ENCODE results near the gene LAMA2. TPM values are rescaled to one million over a fixed set of nuclear protein-coding genes. Genes with fewer than 3 reads are reported as not detected.

LAMA2 gene
- total RNA-seq, 1 experiment from 2014 or later, result 0.02 TPM

DNA sequence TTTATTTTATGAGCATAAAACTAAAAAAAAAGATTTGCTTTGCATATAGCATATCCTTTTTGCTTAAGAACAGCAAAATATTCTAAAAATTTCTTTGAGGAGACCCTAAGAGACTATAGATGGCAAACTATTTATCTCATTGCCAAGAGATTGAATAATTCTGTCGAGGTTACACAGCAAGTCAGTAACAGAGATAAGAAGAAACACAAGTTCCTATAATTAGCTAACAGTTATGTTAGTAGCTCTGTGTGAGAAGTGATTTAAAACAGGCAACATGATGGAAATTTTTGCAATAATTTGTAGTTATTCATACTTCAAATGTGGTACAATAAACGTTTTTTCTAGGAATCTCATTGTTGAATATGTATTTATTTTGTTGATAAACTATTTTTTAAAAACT lies 9.1 kb downstream of the LAMA2 start:
- Mint-ChIP-seq H3K9me3 (ENCODE audit: unreplicated experiment) (no peaks in the 10 kb centered on the region), H3K27ac (ENCODE audit: unreplicated experiment) (no peak overlapping the region), H3K4me3 (ENCODE audit: unreplicated experiment) (no peak overlapping the region), H3K4me1 (ENCODE audit: low read depth, unreplicated experiment) (no peaks in the 10 kb centered on the region), H3K36me3 (ENCODE audit: insufficient read depth, unreplicated experiment) (no peaks in the 10 kb centered on the region), H3K27me3 (ENCODE audit: insufficient read depth, unreplicated experiment) (no peaks in the 10 kb centered on the region)
- TF ChIP-seq, protein P1, sequence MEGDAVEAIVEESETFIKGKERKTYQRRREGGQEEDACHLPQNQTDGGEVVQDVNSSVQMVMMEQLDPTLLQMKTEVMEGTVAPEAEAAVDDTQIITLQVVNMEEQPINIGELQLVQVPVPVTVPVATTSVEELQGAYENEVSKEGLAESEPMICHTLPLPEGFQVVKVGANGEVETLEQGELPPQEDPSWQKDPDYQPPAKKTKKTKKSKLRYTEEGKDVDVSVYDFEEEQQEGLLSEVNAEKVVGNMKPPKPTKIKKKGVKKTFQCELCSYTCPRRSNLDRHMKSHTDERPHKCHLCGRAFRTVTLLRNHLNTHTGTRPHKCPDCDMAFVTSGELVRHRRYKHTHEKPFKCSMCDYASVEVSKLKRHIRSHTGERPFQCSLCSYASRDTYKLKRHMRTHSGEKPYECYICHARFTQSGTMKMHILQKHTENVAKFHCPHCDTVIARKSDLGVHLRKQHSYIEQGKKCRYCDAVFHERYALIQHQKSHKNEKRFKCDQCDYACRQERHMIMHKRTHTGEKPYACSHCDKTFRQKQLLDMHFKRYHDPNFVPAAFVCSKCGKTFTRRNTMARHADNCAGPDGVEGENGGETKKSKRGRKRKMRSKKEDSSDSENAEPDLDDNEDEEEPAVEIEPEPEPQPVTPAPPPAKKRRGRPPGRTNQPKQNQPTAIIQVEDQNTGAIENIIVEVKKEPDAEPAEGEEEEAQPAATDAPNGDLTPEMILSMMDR (IDR thresholded peaks at IDR 0.05; ENCODE audit: insufficient read depth in 1 of 2, low read depth in 1 of 2, low read length in 1 of 2, severe bottlenecking in 1 of 2, unreplicated experiment in 1 of 2), result no peak
- CTCF ChIA-PET, result no interaction called here
- POLR2A ChIA-PET, result no interaction called here
- H3K27me3 ChIP-seq (replicated peaks; ENCODE audit: control insufficient read depth, insufficient read depth, low read length), result no peaks in the 10 kb centered on the region
- H3K4me1 ChIP-seq, result no peaks in the 10 kb centered on the region
- H3K36me3 ChIP-seq (ENCODE audit: control insufficient read depth, insufficient read depth, low read length), result no peaks in the 10 kb centered on the region
- no peaks in the 10 kb centered on the region for H3K9me3 ChIP-seq
- intact Hi-C loops (cut with micrococcal nuclease; ENCODE audit: unreplicated experiment), result no loop called here
- no peak for DNase-seq
- no TSS peak for BruUV-seq (replicated peaks)
- H3K4me3 ChIP-seq (ENCODE audit: low read depth, low read length), result no peak overlapping the region

DNA sequence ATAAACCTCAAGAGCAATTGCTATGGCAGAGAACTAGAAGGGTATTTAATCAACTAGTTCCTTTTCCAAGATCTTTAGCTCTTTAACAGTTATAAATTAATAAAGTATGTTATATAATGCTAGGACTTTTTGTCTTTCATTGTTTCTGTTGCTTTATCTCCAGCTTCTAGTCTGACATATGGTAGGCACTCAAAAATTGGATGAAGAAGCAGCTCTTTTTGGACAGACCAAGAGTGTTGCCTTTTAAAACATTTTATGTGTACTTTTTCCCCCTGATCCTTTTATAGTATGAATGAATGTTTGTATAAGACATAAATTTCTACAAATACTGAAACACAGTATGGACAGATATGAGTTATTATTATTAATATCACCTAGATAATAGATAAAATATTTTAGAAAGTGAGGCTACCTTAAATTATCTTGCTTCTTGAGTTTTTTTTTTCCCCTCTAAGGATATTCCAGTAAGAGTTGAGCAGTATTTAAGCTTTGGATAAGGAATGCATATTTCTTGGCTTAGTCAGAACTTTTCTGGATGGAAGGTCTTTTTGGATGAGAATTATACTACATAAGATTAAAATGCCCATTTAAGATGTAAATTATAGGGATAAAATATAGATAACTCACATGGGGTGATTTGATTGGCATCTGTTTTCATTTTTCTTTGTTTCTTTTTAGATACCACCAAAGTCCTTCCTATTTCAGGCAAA lies 16.6 kb downstream of the LAMA2 start:
- intact Hi-C loops (cut with micrococcal nuclease; ENCODE audit: unreplicated experiment), result no loop called here
- Histone ChIP-seq H3K27me3 (replicated peaks; ENCODE audit: control insufficient read depth, insufficient read depth, low read length) (no peaks in the 10 kb centered on the region), H3K36me3 (ENCODE audit: control insufficient read depth, insufficient read depth, low read length) (no peaks in the 10 kb centered on the region), H3K9me3 (no peaks in the 10 kb centered on the region), H3K4me3 (ENCODE audit: low read depth, low read length) (no peak overlapping the region), H3K4me1 (no peaks in the 10 kb centered on the region)
- H3K9me3 Mint-ChIP-seq (ENCODE audit: unreplicated experiment), result no peaks in the 10 kb centered on the region
- CTCF ChIA-PET, result no interaction called here
- TF ChIP-seq, protein P1 (IDR thresholded peaks at IDR 0.05; ENCODE audit: insufficient read depth in 1 of 2, low read depth in 1 of 2, low read length in 1 of 2, severe bottlenecking in 1 of 2, unreplicated experiment in 1 of 2), result no peak
- no peak for DNase-seq
- H3K36me3 Mint-ChIP-seq (ENCODE audit: insufficient read depth, unreplicated experiment), result no peaks in the 10 kb centered on the region
- H3K27me3 Mint-ChIP-seq (ENCODE audit: insufficient read depth, unreplicated experiment), result no peaks in the 10 kb centered on the region
- POLR2A ChIA-PET, result no interaction called here
- H3K4me1 Mint-ChIP-seq (ENCODE audit: low read depth, unreplicated experiment), result no peaks in the 10 kb centered on the region
- BruUV-seq (replicated peaks), result no TSS peak
- H3K27ac Mint-ChIP-seq (ENCODE audit: unreplicated experiment), result no peak overlapping the region
- H3K4me3 Mint-ChIP-seq (ENCODE audit: unreplicated experiment), result no peak overlapping the region

DNA sequence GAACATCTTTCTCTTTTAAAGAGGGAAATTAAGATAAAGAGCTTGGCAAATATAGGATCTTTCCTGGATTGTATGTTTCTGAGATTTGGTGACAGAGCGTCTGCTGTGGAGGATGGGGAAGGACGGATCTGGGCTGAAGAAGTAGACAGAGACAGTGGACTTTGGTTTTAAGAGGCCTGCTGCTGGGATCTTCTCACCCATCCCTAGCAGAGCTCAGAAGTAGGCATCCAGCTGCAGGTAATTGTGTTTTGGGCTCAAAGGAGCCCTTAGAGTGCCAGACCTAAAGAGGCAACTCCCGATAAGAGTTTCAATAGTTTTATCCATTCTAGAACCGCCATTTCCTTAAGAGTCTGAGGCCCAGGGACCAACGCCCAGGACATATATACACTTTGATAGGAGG lies 20.8 kb downstream of the LAMA2 start:
- H3K27ac Mint-ChIP-seq (ENCODE audit: unreplicated experiment), result no peak overlapping the region
- ChIA-PET POLR2A (no interaction called here), CTCF (no interaction called here)
- H3K9me3 Mint-ChIP-seq (ENCODE audit: unreplicated experiment), result no peaks in the 10 kb centered on the region
- no peak overlapping the region for H3K4me3 Mint-ChIP-seq (ENCODE audit: unreplicated experiment)
- no peaks in the 10 kb centered on the region for H3K36me3 Mint-ChIP-seq (ENCODE audit: insufficient read depth, unreplicated experiment)
- H3K4me1 Mint-ChIP-seq (ENCODE audit: low read depth, unreplicated experiment), result no peaks in the 10 kb centered on the region
- intact Hi-C loops (cut with micrococcal nuclease; ENCODE audit: unreplicated experiment), result no loop called here
- no peaks in the 10 kb centered on the region for H3K27me3 Mint-ChIP-seq (ENCODE audit: insufficient read depth, unreplicated experiment)
- H3K36me3 ChIP-seq (ENCODE audit: control insufficient read depth, insufficient read depth, low read length), result no peaks in the 10 kb centered on the region
- H3K9me3 ChIP-seq, result no peaks in the 10 kb centered on the region
- H3K27me3 ChIP-seq (replicated peaks; ENCODE audit: control insufficient read depth, insufficient read depth, low read length), result no peaks in the 10 kb centered on the region
- H3K4me1 ChIP-seq, result no peaks in the 10 kb centered on the region
- no TSS peak for BruUV-seq (replicated peaks)
- H3K4me3 ChIP-seq (ENCODE audit: low read depth, low read length), result no peak overlapping the region
- no peak for DNase-seq
- TF ChIP-seq, protein P1 (IDR thresholded peaks at IDR 0.05; ENCODE audit: insufficient read depth in 1 of 2, low read depth in 1 of 2, low read length in 1 of 2, severe bottlenecking in 1 of 2, unreplicated experiment in 1 of 2), result no peak
